Neural progenitor cell (in vitro differentiated cells): ENCODE results near the gene MOV10L1.

Source experiments
- CTCF ChIP-seq: fragments of 200-600 bp; sonication (generic); IDR thresholded peaks from 2 replicates; pipeline ENCODE4 v1.5.1; 2017; ENCODE audit warnings: antibody characterized with exemption, mild to moderate bottlenecking
- EZH2 ChIP-seq: fragments of 200-600 bp; sonication (generic); IDR thresholded peaks from 2 replicates; pipeline ENCODE4 v1.6.1; 2017; ENCODE audit warnings: antibody characterized with exemption, mild to moderate bottlenecking, moderate library complexity
- EZH2phosphoT487 ChIP-seq: fragments of 200-600 bp; sonication (generic); IDR thresholded peaks from 2 replicates; pipeline ENCODE4 v1.6.1; 2017; ENCODE audit warnings: antibody characterized with exemption

GRCh38 chr22:50189184-50189848, 99.5 kb downstream of the MOV10L1 start:
- TF ChIP-seq EZH2 (no peak), CTCF (no peak), EZH2phosphoT487 (no peak)
